GM10266 (cell line): ENCODE results near the gene ARFRP1.
"Not testable (repeated sequence)": the region's sequence is repeated elsewhere in the genome, so short reads cannot be mapped to it uniquely, and the experiment has no call there.

ENCODE experiments used
- DNase-seq: peaks from one replicate; pipeline ENCODE4 v3.0.0; 2012; ENCODE audit errors: extremely low spot score
- TF ChIP-seq, protein P1 (sequence below): IDR thresholded peaks from 2 replicates; pipeline ENCODE4 v1.5.1; 2012; ENCODE audit warnings: mild to moderate bottlenecking, low read depth; ENCODE audit not compliant: control insufficient read depth, insufficient read depth; ENCODE audit errors: missing control alignments

ARFRP1 gene

GRCh38 chr20:63661108-63661507 is 46.7 kb downstream of the ARFRP1 start:
- DNase-seq: no peak
- TF ChIP-seq, protein P1, sequence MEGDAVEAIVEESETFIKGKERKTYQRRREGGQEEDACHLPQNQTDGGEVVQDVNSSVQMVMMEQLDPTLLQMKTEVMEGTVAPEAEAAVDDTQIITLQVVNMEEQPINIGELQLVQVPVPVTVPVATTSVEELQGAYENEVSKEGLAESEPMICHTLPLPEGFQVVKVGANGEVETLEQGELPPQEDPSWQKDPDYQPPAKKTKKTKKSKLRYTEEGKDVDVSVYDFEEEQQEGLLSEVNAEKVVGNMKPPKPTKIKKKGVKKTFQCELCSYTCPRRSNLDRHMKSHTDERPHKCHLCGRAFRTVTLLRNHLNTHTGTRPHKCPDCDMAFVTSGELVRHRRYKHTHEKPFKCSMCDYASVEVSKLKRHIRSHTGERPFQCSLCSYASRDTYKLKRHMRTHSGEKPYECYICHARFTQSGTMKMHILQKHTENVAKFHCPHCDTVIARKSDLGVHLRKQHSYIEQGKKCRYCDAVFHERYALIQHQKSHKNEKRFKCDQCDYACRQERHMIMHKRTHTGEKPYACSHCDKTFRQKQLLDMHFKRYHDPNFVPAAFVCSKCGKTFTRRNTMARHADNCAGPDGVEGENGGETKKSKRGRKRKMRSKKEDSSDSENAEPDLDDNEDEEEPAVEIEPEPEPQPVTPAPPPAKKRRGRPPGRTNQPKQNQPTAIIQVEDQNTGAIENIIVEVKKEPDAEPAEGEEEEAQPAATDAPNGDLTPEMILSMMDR: no peak

GRCh38 chr20:63660622-63661021 is 47.2 kb downstream of the ARFRP1 start:
- TF ChIP-seq, protein P1: no peak
- DNase-seq: no peak

- not testable (repeated sequence) for DNase-seq
These were observed 47.6 kb downstream of the ARFRP1 start for GRCh38 chr20:63660174-63660573.

DNA sequence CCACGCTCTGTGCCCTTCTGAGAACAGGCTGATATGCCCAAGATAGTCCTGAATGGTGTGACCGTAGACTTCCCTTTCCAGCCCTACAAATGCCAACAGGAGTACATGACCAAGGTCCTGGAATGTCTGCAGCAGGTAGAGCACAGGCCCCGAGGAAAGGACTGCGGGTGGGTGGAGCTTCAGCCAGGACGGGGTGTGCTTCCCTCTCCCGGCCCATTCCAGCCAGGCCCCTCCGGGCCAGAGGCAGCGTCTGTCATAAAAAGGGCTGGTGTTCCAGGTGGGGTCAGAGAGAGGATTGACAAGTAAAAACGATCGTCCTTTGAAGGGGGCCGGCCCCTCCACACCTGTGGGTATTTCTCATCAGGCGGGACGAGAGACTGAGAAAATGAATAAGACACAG is 48.4 kb downstream of the ARFRP1 start:
- TF ChIP-seq, protein P1: no peak
- DNase-seq: no peak

GRCh38 chr20:63658749-63659187 is 49.0 kb downstream of the ARFRP1 start:
- DNase-seq: no peak

DNA sequence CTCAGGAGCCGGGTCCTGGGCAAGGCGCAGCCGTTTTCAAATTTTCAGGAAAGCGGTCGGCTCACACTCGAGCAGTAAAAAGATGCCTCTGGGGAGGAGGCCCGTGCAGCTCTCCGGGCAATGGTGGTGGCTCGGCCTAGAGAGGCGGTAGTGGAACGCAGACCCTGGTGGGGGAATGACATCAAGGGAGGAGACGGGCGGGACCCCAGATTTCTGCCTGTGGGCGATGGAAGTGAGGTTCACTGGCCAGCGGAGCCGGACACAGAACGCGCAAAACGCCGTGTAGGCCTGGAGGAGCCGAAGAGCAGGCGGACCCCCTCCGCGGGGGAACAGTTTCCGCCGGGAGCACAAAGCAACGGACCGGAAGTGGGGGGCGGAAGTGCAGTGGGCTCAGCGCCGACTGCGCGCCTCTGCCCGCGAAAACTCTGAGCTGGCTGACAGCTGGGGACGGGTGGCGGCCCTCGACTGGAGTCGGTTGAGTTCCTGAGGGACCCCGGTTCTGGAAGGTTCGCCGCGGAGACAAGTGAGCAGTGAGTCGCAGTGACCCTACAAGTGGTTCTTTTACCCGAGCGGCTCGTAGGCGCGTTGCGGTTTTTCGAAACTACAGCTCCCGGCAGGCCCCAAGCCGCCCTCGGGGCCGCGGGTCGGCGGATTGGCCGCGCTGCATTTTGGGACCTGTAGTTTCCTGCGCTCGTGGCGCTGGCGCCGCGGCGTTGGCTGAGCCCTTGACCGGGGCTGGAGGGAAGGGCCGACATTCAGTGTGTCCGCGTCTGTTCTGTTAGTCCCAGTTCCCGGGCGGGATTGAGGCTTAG is 49.6 kb downstream of the ARFRP1 start, which contains the start of gene RTEL1:
Gene RTEL1 (plus strand): TSS at position 376 of the 812 bp plus-strand sequence. CDS start 1,091 bp downstream, outside the sequence.
- TF ChIP-seq, protein P1: no peak
- peak; percentile 97 for DNase-seq

More at GRCh38 chr20:63658749-63659187, 49.0 kb downstream of the ARFRP1 start:
- TF ChIP-seq, protein P1: no peak

GRCh38 chr20:63657260-63657936 is 50.4 kb downstream of the ARFRP1 start:
- DNase-seq: no peak
- TF ChIP-seq, protein P1: no peak
